Chondrocyte (in vitro differentiated cells): Measurements from ENCODE around the gene HS2ST1. TPM values are rescaled to one million over a fixed set of nuclear protein-coding genes. Genes with fewer than 3 reads are reported as not detected.

ENCODE experiments used
- DNase-seq: peaks from one replicate; pipeline ENCODE4 v3.0.0; 2021; ENCODE audit warnings: mixed read lengths, low spot score
- H3K27ac Mint-ChIP-seq: one replicate; pipeline ENCODE4 v1.8.0; 2021; ENCODE audit warnings: mild to moderate bottlenecking, moderate library complexity, mixed read lengths; ENCODE audit not compliant: unreplicated experiment
- H3K27me3 Mint-ChIP-seq: 2 replicates; pipeline ENCODE4 v1.8.0; 2021; ENCODE audit warnings: low read depth, mixed read lengths
- H3K36me3 Mint-ChIP-seq: 2 replicates; pipeline ENCODE4 v1.8.0; 2021; ENCODE audit warnings: low read depth, mixed read lengths
- H3K4me1 Mint-ChIP-seq: 2 replicates; pipeline ENCODE4 v1.8.0; 2021; ENCODE audit warnings: low read depth, mild to moderate bottlenecking, mixed read lengths
- H3K4me3 Mint-ChIP-seq: one replicate; pipeline ENCODE4 v1.8.0; 2021; ENCODE audit warnings: mild to moderate bottlenecking, moderate library complexity, mixed read lengths; ENCODE audit not compliant: unreplicated experiment
- H3K9me3 Mint-ChIP-seq: 2 replicates; pipeline ENCODE4 v1.8.0; 2021; ENCODE audit warnings: low read depth, mixed read lengths
- total RNA-seq: library from RNA; stranded (reverse); gene quantifications from 3 replicates; pipeline ENCODE4 v1.2.1, GENCODE V29; 2021
- TF ChIP-seq, protein P1 (sequence below): fragments of 200-600 bp; sonication (generic); IDR thresholded peaks from 2 replicates; pipeline ENCODE4 v1.5.0; 2021; ENCODE audit warnings: antibody characterized with exemption, mild to moderate bottlenecking, moderate library complexity

HS2ST1 gene
- total RNA-seq, 1 donor from 2014 or later, result 26.7 TPM

DNA sequence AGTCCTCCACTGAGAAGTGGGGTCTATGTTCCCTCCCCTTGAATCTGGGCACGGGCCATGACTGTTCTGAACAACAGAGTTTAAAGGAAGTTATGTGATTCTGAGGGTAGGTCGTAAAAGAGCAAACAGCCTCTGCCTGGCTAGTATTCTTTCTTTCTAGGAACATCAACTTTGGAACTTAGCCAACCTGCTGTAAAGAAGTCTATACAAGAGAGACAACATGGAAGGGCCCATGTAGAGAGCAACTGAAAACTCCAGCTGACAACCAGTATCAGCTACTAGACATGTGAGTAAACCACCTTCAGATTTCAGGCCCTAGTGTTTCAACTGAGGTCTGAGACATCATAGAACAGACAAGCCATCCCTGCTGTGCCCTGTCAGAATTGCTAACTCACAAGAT lies 8.0 kb upstream of the HS2ST1 start:
- no peak overlapping the region for H3K27ac Mint-ChIP-seq
- TF ChIP-seq, protein P1, sequence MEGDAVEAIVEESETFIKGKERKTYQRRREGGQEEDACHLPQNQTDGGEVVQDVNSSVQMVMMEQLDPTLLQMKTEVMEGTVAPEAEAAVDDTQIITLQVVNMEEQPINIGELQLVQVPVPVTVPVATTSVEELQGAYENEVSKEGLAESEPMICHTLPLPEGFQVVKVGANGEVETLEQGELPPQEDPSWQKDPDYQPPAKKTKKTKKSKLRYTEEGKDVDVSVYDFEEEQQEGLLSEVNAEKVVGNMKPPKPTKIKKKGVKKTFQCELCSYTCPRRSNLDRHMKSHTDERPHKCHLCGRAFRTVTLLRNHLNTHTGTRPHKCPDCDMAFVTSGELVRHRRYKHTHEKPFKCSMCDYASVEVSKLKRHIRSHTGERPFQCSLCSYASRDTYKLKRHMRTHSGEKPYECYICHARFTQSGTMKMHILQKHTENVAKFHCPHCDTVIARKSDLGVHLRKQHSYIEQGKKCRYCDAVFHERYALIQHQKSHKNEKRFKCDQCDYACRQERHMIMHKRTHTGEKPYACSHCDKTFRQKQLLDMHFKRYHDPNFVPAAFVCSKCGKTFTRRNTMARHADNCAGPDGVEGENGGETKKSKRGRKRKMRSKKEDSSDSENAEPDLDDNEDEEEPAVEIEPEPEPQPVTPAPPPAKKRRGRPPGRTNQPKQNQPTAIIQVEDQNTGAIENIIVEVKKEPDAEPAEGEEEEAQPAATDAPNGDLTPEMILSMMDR, result no peak
- H3K4me3 Mint-ChIP-seq, result no peak overlapping the region
- H3K36me3 Mint-ChIP-seq, result peaks cover 7% of the 10 kb centered on the region
- H3K27me3 Mint-ChIP-seq, result no peaks in the 10 kb centered on the region
- H3K4me1 Mint-ChIP-seq, result peaks cover 28% of the 10 kb centered on the region
- H3K9me3 Mint-ChIP-seq, result no peaks in the 10 kb centered on the region
- no peak for DNase-seq

DNA sequence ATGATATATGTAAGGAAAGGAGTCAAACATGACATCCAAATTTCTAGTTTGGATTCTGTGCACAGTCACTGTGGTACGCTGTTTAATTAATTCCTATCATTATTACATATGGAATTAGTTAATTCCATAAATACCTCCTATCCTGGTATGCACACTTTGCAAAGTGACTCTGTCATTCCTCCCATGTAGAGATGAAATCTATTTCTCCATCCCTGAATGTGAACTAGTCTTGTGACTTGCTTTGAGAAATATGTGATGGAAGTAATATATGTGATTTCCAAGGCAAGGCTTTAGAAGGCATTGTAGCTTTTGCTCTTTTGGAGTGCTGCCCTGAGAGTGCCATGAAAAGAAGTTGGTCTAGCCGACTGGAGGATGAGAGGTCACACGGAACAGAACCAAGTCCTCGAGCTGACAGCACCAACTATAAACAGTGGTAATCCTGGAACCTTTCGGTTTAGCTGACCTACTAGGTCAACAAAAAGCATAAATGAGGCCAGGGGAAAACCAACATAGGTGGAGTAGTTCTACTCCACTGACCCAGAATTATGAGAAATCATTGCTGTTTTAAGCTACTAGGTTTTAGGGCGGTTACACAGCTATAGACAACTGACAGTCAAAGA lies 2.0 kb upstream of the HS2ST1 start:
- TF ChIP-seq, protein P1, result no peak
- no peak overlapping the region for H3K4me3 Mint-ChIP-seq
- no peaks in the 10 kb centered on the region for H3K27me3 Mint-ChIP-seq
- H3K36me3 Mint-ChIP-seq, result peaks cover 7% of the 10 kb centered on the region
- no peaks in the 10 kb centered on the region for H3K9me3 Mint-ChIP-seq
- peak overlapping the region; percentile 71 for H3K27ac Mint-ChIP-seq
- DNase-seq, result no peak
- H3K4me1 Mint-ChIP-seq, result peaks cover 46% of the 10 kb centered on the region

DNA sequence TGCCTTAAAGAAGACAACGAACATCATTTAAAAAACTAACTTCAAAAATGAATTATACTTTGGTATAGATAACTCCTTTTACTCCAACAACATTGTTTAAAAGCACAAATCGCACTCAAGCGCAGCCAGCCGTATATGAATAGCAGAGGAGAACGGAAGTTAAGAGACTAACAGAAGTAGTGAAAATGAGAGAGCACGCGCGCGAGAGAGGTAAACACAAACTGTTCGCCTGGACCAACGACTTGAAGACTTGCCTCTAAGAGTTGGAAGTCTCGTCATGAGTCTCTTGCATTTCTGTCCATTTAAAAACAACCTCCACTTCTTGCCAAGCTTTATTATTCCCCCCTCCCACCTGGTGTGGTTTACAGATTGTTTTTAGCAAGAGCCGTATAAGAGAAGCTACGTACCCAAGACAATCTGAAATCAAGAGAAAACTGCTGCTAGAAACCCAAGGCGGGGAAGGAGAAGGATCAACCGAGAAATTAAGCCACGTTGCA lies 988 bp upstream of the HS2ST1 start:
- no peaks in the 10 kb centered on the region for H3K9me3 Mint-ChIP-seq
- H3K36me3 Mint-ChIP-seq, result peaks cover 7% of the 10 kb centered on the region
- no peak overlapping the region for H3K27ac Mint-ChIP-seq
- H3K4me1 Mint-ChIP-seq, result peaks cover 41% of the 10 kb centered on the region
- TF ChIP-seq, protein P1, result no peak
- no peaks in the 10 kb centered on the region for H3K27me3 Mint-ChIP-seq
- no peak for DNase-seq
- H3K4me3 Mint-ChIP-seq, result no peak overlapping the region

DNA sequence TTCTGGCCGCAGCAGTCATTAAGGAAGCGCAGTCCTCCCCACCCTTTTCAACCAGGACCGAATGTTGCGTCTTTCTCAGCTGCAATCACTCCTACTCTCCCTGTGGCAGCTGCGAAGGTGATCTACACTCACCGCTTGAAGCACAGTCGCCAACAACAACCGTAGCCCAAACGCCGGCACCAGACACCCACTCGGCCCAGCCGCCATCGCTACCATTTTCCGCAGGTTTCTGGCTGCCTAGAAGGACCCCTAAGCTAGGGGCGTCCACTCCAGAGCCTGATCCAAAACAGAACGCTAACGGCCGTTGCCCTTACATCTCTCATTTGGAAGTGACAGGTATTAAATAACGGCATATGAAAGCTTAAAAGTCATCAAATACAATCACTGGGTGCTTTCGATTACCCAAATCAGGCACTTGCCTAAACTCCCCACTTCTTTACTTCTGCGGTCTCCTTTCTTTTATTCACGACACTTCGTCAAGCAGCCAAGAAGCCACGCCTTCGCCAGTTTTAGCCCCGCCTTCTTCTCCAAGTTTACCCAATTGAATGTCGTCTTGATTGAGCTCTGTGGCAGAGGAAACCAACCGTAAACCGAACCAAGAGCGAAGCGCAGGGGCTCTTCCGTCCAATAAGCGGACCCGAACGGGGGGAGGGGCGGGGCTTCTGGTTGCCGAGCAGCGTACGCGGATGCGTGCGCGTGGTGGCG lies 387 bp upstream of the HS2ST1 start, which contains the start of gene SELENOF:
Gene SELENOF (minus strand): TSS at position 231 of the 705 bp plus-strand sequence. CDS start 15 bp downstream, at position 216.
- Mint-ChIP-seq H3K27ac (no peak within 1 kb of the TSS), H3K4me1 (peaks cover 35% of the 10 kb centered on the region), H3K36me3 (peaks cover 7% of the 10 kb centered on the region), H3K9me3 (no peaks in the 10 kb centered on the region), H3K4me3 (no peak within 1 kb of the TSS), H3K27me3 (no peaks in the 10 kb centered on the region)
- DNase-seq, result peak; percentile 98
- TF ChIP-seq, protein P1, result no peak

DNA sequence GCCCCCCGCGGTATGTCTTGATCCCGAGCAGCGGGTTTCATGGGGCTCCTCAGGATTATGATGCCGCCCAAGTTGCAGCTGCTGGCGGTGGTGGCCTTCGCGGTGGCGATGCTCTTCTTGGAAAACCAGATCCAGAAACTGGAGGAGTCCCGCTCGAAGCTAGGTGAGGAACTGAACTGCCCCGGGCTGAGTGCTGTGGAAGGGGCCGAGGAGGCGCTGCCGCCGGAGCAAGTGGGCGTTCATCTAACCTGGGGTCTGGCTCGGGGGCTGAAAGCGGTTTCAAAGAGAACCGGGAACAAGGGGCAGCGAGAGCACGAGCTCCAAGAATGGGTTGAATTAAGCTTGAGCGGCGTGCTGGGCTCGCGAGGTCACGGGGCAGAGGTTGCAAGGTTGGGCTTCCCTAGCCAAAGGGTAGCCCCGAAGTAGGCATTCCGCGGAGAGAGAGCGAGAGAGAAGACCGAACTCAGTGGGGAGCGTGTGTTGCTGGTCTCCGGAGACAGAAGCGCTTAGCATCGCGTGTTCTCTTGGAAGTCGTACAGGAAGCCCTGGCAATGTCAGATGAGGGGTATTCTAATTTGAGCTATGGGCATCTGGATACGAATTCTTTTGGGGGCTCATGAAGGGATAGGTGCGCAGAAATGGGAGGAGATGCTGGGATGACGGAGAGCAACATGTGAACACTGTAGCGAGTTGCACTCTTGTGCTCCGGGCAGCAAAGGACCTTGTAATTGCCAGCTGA lies 732 bp downstream of the HS2ST1 start:
- no peaks in the 10 kb centered on the region for H3K27me3 Mint-ChIP-seq
- TF ChIP-seq, protein P1, result no peak
- peaks cover 32% of the 10 kb centered on the region for H3K4me1 Mint-ChIP-seq
- no peak overlapping the region for H3K27ac Mint-ChIP-seq
- no peak overlapping the region for H3K4me3 Mint-ChIP-seq
- peaks cover under 1% of the 10 kb centered on the region for H3K36me3 Mint-ChIP-seq
- DNase-seq, result no peak
- H3K9me3 Mint-ChIP-seq, result no peaks in the 10 kb centered on the region
